ENCODE data around the gene PNMA1.

DNA sequence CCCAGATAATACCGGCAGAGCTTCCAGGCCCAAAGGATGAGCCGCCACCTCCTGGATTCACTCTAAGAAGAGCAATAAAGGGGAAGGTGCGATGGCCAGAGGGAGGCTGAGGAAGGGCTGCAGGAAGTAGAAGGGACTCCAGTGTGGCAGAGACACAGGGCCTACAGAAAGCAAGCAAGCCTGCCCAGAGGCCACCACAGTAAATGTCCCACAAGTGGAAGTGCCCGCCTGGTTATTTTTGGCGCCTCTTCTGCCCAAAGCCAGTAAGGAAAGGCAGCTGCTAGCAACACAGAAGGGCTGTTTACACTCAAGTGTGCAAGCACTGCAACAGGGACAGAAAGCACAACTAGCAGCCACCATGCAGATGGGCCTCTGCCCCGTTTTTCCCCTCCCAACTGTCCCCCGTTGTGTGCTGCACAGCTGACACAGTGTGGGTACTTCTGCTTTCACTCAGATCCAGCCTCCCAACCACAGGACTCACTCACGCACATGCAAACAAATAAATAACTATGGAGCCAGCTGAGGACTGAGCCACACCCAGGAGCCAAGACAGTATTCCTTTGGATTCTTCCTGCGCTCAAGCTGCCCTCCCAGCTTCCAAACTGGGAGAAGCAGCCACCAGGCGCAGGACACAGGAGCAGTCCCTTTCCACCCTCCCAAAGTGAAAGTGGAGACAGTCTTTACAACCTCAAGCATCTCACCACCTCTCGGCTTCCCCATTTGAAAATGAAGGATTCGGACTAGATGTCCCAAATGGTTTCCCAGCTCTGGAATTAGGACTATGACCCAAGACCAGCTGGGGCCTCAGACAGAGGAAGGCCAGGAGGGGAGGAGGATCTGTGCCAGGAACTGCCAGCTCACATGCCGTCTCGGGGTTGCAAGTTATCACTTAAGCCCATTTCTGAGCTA is 40.0 kb upstream of the PNMA1 start:
- TF ChIP-seq, protein P1, sequence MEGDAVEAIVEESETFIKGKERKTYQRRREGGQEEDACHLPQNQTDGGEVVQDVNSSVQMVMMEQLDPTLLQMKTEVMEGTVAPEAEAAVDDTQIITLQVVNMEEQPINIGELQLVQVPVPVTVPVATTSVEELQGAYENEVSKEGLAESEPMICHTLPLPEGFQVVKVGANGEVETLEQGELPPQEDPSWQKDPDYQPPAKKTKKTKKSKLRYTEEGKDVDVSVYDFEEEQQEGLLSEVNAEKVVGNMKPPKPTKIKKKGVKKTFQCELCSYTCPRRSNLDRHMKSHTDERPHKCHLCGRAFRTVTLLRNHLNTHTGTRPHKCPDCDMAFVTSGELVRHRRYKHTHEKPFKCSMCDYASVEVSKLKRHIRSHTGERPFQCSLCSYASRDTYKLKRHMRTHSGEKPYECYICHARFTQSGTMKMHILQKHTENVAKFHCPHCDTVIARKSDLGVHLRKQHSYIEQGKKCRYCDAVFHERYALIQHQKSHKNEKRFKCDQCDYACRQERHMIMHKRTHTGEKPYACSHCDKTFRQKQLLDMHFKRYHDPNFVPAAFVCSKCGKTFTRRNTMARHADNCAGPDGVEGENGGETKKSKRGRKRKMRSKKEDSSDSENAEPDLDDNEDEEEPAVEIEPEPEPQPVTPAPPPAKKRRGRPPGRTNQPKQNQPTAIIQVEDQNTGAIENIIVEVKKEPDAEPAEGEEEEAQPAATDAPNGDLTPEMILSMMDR (IDR thresholded peaks at IDR 0.05): peak in 1 of 6 experiments; percentile 2
- peak in 1 of 2 donors; percentile 37 for TF ChIP-seq POLR2A (IDR thresholded peaks at IDR 0.05)

Measured in Peyer's patch (tissue), 4 donors.